ENCODE results near the gene HES2. TPM values are rescaled to one million over a fixed set of nuclear protein-coding genes. Genes with fewer than 3 reads are reported as not detected.

The HES2 gene
- total and polyA plus RNA-seq, 2 experiments from 2014 or later = 0.27 to 1.2 TPM

- H3K36me3 ChIP-seq (replicated peaks; ENCODE audit: insufficient read depth, low read depth) = no peaks in the 10 kb centered on the region
- no peaks in the 10 kb centered on the region for H4K20me1 ChIP-seq (ENCODE audit: insufficient read depth, poor library complexity, severe bottlenecking)
- H3K4me1 ChIP-seq (ENCODE audit: insufficient read depth) = no peaks in the 10 kb centered on the region
- DNase-seq (ENCODE audit: low spot score) = no peak
- no peaks in the 10 kb centered on the region for H3K9me2 ChIP-seq (replicated peaks; ENCODE audit: insufficient read depth)
- no peak overlapping the region for H3K4me3 ChIP-seq
- TF ChIP-seq EZH2 (IDR thresholded peaks at IDR 0.05; ENCODE audit: borderline replicate concordance) (no peak), EZH2phosphoT487 (IDR thresholded peaks at IDR 0.05; ENCODE audit: low read depth, severe bottlenecking, unreplicated experiment) (no peak), CTCF (IDR thresholded peaks at IDR 0.05; ENCODE audit: poor library complexity) (no peak)
- no peaks in the 10 kb centered on the region for H3K27me3 ChIP-seq
- H3K79me2 ChIP-seq = no peaks in the 10 kb centered on the region
- no peak overlapping the region for H3K4me2 ChIP-seq
- no peaks in the 10 kb centered on the region for H3K9me3 ChIP-seq (ENCODE audit: low read depth)
- H2AFZ ChIP-seq = no peak overlapping the region
- no peak overlapping the region for H3K27ac ChIP-seq
- 81% methylated on average over 20 of the region's 21 CpGs for WGBS (ENCODE audit: low lambda C conversion rate, missing lambda C conversion rate)
Measured at GRCh38 chr1:6465461-6466005, 45.8 kb upstream of the HES2 start.

- Histone ChIP-seq H3K4me1 (ENCODE audit: insufficient read depth) (no peaks in the 10 kb centered on the region), H3K27ac (no peak overlapping the region), H3K79me2 (no peaks in the 10 kb centered on the region), H3K36me3 (replicated peaks; ENCODE audit: insufficient read depth, low read depth) (no peaks in the 10 kb centered on the region), H4K20me1 (ENCODE audit: insufficient read depth, poor library complexity, severe bottlenecking) (no peaks in the 10 kb centered on the region), H3K4me3 (no peak overlapping the region), H3K4me2 (no peak overlapping the region), H3K9me2 (replicated peaks; ENCODE audit: insufficient read depth) (no peaks in the 10 kb centered on the region), H2AFZ (no peak overlapping the region), H3K27me3 (no peaks in the 10 kb centered on the region), H3K9me3 (ENCODE audit: low read depth) (no peaks in the 10 kb centered on the region)
- no peak for DNase-seq (ENCODE audit: low spot score)
- TF ChIP-seq EZH2phosphoT487 (IDR thresholded peaks at IDR 0.05; ENCODE audit: low read depth, severe bottlenecking, unreplicated experiment) (no peak), EZH2 (IDR thresholded peaks at IDR 0.05; ENCODE audit: borderline replicate concordance) (no peak), CTCF (IDR thresholded peaks at IDR 0.05; ENCODE audit: poor library complexity) (no peak)
- 100% methylated on average over 4 of the region's 5 CpGs for WGBS (ENCODE audit: low lambda C conversion rate, missing lambda C conversion rate)
Measured at GRCh38 chr1:6464915-6465314, 45.2 kb upstream of the HES2 start.

GRCh38 chr1:6464514-6464836 lies 44.8 kb upstream of the HES2 start:
- WGBS (ENCODE audit: low lambda C conversion rate, missing lambda C conversion rate) = 93% methylated on average over 7 of the region's 7 CpGs
- no peak for TF ChIP-seq CTCF (IDR thresholded peaks at IDR 0.05; ENCODE audit: poor library complexity)
- TF ChIP-seq EZH2phosphoT487 (IDR thresholded peaks at IDR 0.05; ENCODE audit: low read depth, severe bottlenecking, unreplicated experiment) = no peak
- no peak for TF ChIP-seq EZH2 (IDR thresholded peaks at IDR 0.05; ENCODE audit: borderline replicate concordance)
- no peaks in the 10 kb centered on the region for H3K9me2 ChIP-seq (replicated peaks; ENCODE audit: insufficient read depth)
- no peak overlapping the region for H3K27ac ChIP-seq
- H3K4me3 ChIP-seq = no peak overlapping the region
- no peak overlapping the region for H3K4me2 ChIP-seq
- no peaks in the 10 kb centered on the region for H3K4me1 ChIP-seq (ENCODE audit: insufficient read depth)
- H3K79me2 ChIP-seq = no peaks in the 10 kb centered on the region
- no peaks in the 10 kb centered on the region for H3K9me3 ChIP-seq (ENCODE audit: low read depth)
- H3K27me3 ChIP-seq = no peaks in the 10 kb centered on the region
- no peak overlapping the region for H2AFZ ChIP-seq
- no peaks in the 10 kb centered on the region for H3K36me3 ChIP-seq (replicated peaks; ENCODE audit: insufficient read depth, low read depth)
- H4K20me1 ChIP-seq (ENCODE audit: insufficient read depth, poor library complexity, severe bottlenecking) = no peaks in the 10 kb centered on the region
- no peak for DNase-seq (ENCODE audit: low spot score)

GRCh38 chr1:6463120-6463412 lies 43.3 kb upstream of the HES2 start:
- no peaks in the 10 kb centered on the region for H3K79me2 ChIP-seq
- no peak overlapping the region for H3K4me3 ChIP-seq
- no peak for DNase-seq (ENCODE audit: low spot score)
- H3K27me3 ChIP-seq = no peaks in the 10 kb centered on the region
- H3K9me2 ChIP-seq (replicated peaks; ENCODE audit: insufficient read depth) = no peaks in the 10 kb centered on the region
- WGBS (ENCODE audit: low lambda C conversion rate, missing lambda C conversion rate) = 100% methylated on average over 1 of the region's 1 CpG
- no peak overlapping the region for H3K27ac ChIP-seq
- no peak overlapping the region for H2AFZ ChIP-seq
- TF ChIP-seq EZH2phosphoT487 (IDR thresholded peaks at IDR 0.05; ENCODE audit: low read depth, severe bottlenecking, unreplicated experiment) (no peak), EZH2 (IDR thresholded peaks at IDR 0.05; ENCODE audit: borderline replicate concordance) (no peak), CTCF (IDR thresholded peaks at IDR 0.05; ENCODE audit: poor library complexity) (no peak)
- H3K36me3 ChIP-seq (replicated peaks; ENCODE audit: insufficient read depth, low read depth) = no peaks in the 10 kb centered on the region
- H4K20me1 ChIP-seq (ENCODE audit: insufficient read depth, poor library complexity, severe bottlenecking) = no peaks in the 10 kb centered on the region
- H3K4me1 ChIP-seq (ENCODE audit: insufficient read depth) = no peaks in the 10 kb centered on the region
- H3K9me3 ChIP-seq (ENCODE audit: low read depth) = no peaks in the 10 kb centered on the region
- no peak overlapping the region for H3K4me2 ChIP-seq
